Gastroesophageal sphincter (tissue), 3 donors: ENCODE results near the gene UCKL1.

Source experiments
- CTCF ChIP-seq, 4 experiments: fragments of 200-600 bp in 2 of 4; fragments of 450-650 bp in 2 of 4; sonication (generic) in 1 of 4; IDR thresholded peaks; one replicate each; pipeline ENCODE4 v1.5.1; 2017 to 2019; ENCODE audit warnings: antibody characterized with exemption in 4 of 4, mild to moderate bottlenecking in 2 of 4, moderate library complexity in 2 of 4
- POLR2A ChIP-seq, 2 donors: fragments of 450-650 bp; IDR thresholded peaks; one replicate each; pipeline ENCODE4 v1.6.1; 2017; ENCODE audit warnings: antibody characterized with exemption in 2 of 2, mild to moderate bottlenecking in 2 of 2, moderate library complexity in 1 of 2
- POLR2AphosphoS5 ChIP-seq: sonication (generic); formaldehyde crosslinking; IDR thresholded peaks from one replicate; pipeline ENCODE4 v1.6.1; 2017; ENCODE audit warnings: antibody characterized with exemption

GRCh38 chr20:63890201-63890576, 66.0 kb downstream of the UCKL1 start:
- TF ChIP-seq CTCF (IDR thresholded peaks at IDR 0.05) (no peak), POLR2AphosphoS5 (no peak), POLR2A (IDR thresholded peaks at IDR 0.05) (no peak)
